Caco-2 (cell line): ENCODE data around the gene KIAA1586. TPM values are rescaled to one million over a fixed set of nuclear protein-coding genes. Genes with fewer than 3 reads are reported as not detected.

Source experiments
- BruUV-seq: library from RNA; stranded (reverse); fragments of 400-500 nt; replicated peaks from 2 replicates; lab custom pipeline; 2021; lab: Mats Ljungman, UMichigan
- CTCF ChIA-PET: fragments of 300-600 bp; sonication (Branson Sonifier 250); formaldehyde crosslinking; loops from one replicate; lab custom pipeline; 2022; ENCODE audit warnings: antibody characterized with exemption; lab: Charles Lee
- POLR2A ChIA-PET: fragments of 300-600 bp; sonication (Branson Sonifier 250); formaldehyde crosslinking; loops from one replicate; lab custom pipeline; 2022; ENCODE audit warnings: antibody characterized with exemption; lab: Charles Lee
- DNase-seq, 2 experiments: peaks; one replicate each; pipeline versions ENCODE4 v3.0.0 to v3.0.0-alpha.2; 2020 to 2022
- H3K27me3 ChIP-seq: replicated peaks from 2 replicates; pipeline ENCODE4 v1.6.0; 2011; ENCODE audit warnings: low read length; ENCODE audit not compliant: control insufficient read depth, insufficient read depth
- H3K36me3 ChIP-seq: 2 replicates; pipeline ENCODE4 v1.5.1; 2011; ENCODE audit warnings: low read length; ENCODE audit not compliant: control insufficient read depth, insufficient read depth
- H3K4me1 ChIP-seq: fragments of 250-450 bp; sonication (Bioruptor Pico); 2 replicates; pipeline ENCODE4 v1.5.1; 2020; ENCODE audit warnings: mild to moderate bottlenecking
- H3K4me3 ChIP-seq: 2 replicates; pipeline ENCODE4 v1.5.1; 2011; ENCODE audit warnings: low read depth, mild to moderate bottlenecking, control low read depth, low read length
- H3K9me3 ChIP-seq: fragments of 250-450 bp; sonication (Bioruptor Pico); 2 replicates; pipeline ENCODE4 v1.5.1; 2020; ENCODE audit warnings: mild to moderate bottlenecking, moderate library complexity
- H3K27ac Mint-ChIP-seq: one replicate; pipeline ENCODE4 v1.8.0; 2022; ENCODE audit warnings: mixed read lengths; ENCODE audit not compliant: unreplicated experiment
- H3K27me3 Mint-ChIP-seq: one replicate; pipeline ENCODE4 v1.8.0; 2022; ENCODE audit warnings: mixed read lengths; ENCODE audit not compliant: insufficient read depth, unreplicated experiment
- H3K36me3 Mint-ChIP-seq: one replicate; pipeline ENCODE4 v1.8.0; 2022; ENCODE audit warnings: mild to moderate bottlenecking, mixed read lengths; ENCODE audit not compliant: insufficient read depth, unreplicated experiment
- H3K4me1 Mint-ChIP-seq: one replicate; pipeline ENCODE4 v1.8.0; 2022; ENCODE audit warnings: low read depth, mixed read lengths; ENCODE audit not compliant: unreplicated experiment
- H3K4me3 Mint-ChIP-seq: one replicate; pipeline ENCODE4 v1.8.0; 2022; ENCODE audit warnings: mild to moderate bottlenecking, moderate library complexity, mixed read lengths; ENCODE audit not compliant: unreplicated experiment
- H3K9me3 Mint-ChIP-seq: one replicate; pipeline ENCODE4 v1.8.0; 2022; ENCODE audit warnings: mixed read lengths; ENCODE audit not compliant: unreplicated experiment
- intact Hi-C: fragments of 100-400 bp; cut with micrococcal nuclease; formaldehyde crosslinking; loops from one replicate; pipeline ENCODE4 v1.10.0; 2022; ENCODE audit not compliant: unreplicated experiment
- total RNA-seq: library from RNA; stranded (reverse); gene quantifications from 2 replicates; pipeline ENCODE4 v1.2.3, GENCODE V29; 2022
- TF ChIP-seq, protein P1 (sequence below), 2 experiments: fragments of 200-600 bp in 1 of 2; IDR thresholded peaks; 1 replicate in 1 of 2; 2 replicates in 1 of 2; pipeline versions ENCODE4 v1.5.1 to v1.8.0; 2011 to 2022; ENCODE audit warnings: antibody characterized with exemption in 1 of 2, control low read depth in 1 of 2, inconsistent platforms in 1 of 2, low read depth in 1 of 2, low read length in 1 of 2, mild to moderate bottlenecking in 1 of 2, moderate library complexity in 1 of 2; ENCODE audit not compliant: insufficient read depth in 1 of 2, severe bottlenecking in 1 of 2, unreplicated experiment in 1 of 2

Gene KIAA1586
- total RNA-seq, 1 experiment from 2014 or later = 12.9 TPM

GRCh38 chr6:57078531-57079207, 32.2 kb downstream of the KIAA1586 start:
- Mint-ChIP-seq H3K36me3 (no peaks in the 10 kb centered on the region), H3K27me3 (no peaks in the 10 kb centered on the region), H3K9me3 (no peaks in the 10 kb centered on the region), H3K4me1 (peaks cover 16% of the 10 kb centered on the region), H3K27ac (no peak overlapping the region), H3K4me3 (no peak overlapping the region)
- H3K4me1 ChIP-seq = peaks cover 7% of the 10 kb centered on the region
- no peak overlapping the region for H3K4me3 ChIP-seq
- no peaks in the 10 kb centered on the region for H3K36me3 ChIP-seq
- no TSS peak for BruUV-seq
- TF ChIP-seq, protein P1, sequence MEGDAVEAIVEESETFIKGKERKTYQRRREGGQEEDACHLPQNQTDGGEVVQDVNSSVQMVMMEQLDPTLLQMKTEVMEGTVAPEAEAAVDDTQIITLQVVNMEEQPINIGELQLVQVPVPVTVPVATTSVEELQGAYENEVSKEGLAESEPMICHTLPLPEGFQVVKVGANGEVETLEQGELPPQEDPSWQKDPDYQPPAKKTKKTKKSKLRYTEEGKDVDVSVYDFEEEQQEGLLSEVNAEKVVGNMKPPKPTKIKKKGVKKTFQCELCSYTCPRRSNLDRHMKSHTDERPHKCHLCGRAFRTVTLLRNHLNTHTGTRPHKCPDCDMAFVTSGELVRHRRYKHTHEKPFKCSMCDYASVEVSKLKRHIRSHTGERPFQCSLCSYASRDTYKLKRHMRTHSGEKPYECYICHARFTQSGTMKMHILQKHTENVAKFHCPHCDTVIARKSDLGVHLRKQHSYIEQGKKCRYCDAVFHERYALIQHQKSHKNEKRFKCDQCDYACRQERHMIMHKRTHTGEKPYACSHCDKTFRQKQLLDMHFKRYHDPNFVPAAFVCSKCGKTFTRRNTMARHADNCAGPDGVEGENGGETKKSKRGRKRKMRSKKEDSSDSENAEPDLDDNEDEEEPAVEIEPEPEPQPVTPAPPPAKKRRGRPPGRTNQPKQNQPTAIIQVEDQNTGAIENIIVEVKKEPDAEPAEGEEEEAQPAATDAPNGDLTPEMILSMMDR (IDR thresholded peaks at IDR 0.05; ENCODE audit: insufficient read depth in 1 of 2, low read depth in 1 of 2, low read length in 1 of 2, severe bottlenecking in 1 of 2, unreplicated experiment in 1 of 2) = no peak
- H3K27me3 ChIP-seq = no peaks in the 10 kb centered on the region
- intact Hi-C loops = no loop called here
- ChIA-PET POLR2A (no interaction called here), CTCF (no interaction called here)
- no peak for DNase-seq
- peaks cover 11% of the 10 kb centered on the region for H3K9me3 ChIP-seq

- TF ChIP-seq, protein P1 (IDR thresholded peaks at IDR 0.05; ENCODE audit: insufficient read depth in 1 of 2, low read depth in 1 of 2, low read length in 1 of 2, severe bottlenecking in 1 of 2, unreplicated experiment in 1 of 2) = no peak
- ChIA-PET POLR2A (no interaction called here), CTCF (no interaction called here)
- peaks cover 32% of the 10 kb centered on the region for H3K4me1 Mint-ChIP-seq
- peaks cover 31% of the 10 kb centered on the region for H3K4me1 ChIP-seq
- H3K27ac Mint-ChIP-seq = no peak overlapping the region
- H3K4me3 Mint-ChIP-seq = no peak overlapping the region
- no peaks in the 10 kb centered on the region for H3K36me3 ChIP-seq
- H3K9me3 ChIP-seq = no peaks in the 10 kb centered on the region
- no peak for DNase-seq
- no peak overlapping the region for H3K4me3 ChIP-seq
- H3K9me3 Mint-ChIP-seq = no peaks in the 10 kb centered on the region
- no peaks in the 10 kb centered on the region for H3K27me3 Mint-ChIP-seq
- no peaks in the 10 kb centered on the region for H3K27me3 ChIP-seq
- intact Hi-C loops = loop anchor here (5.0 kb wide), 1 partner anchor 38 kb away; the partner anchor contains the start of gene KIAA1586
- no peaks in the 10 kb centered on the region for H3K36me3 Mint-ChIP-seq
- BruUV-seq = no TSS peak
These were observed 39.0 kb downstream of the KIAA1586 start for GRCh38 chr6:57085471-57085870.

- Histone ChIP-seq H3K4me3 (no peak overlapping the region), H3K4me1 (peaks cover 35% of the 10 kb centered on the region), H3K27me3 (no peaks in the 10 kb centered on the region), H3K36me3 (no peaks in the 10 kb centered on the region), H3K9me3 (no peaks in the 10 kb centered on the region)
- ChIA-PET CTCF (no interaction called here), POLR2A (no interaction called here)
- Mint-ChIP-seq H3K4me1 (peaks cover 32% of the 10 kb centered on the region), H3K27ac (no peak overlapping the region), H3K27me3 (no peaks in the 10 kb centered on the region), H3K4me3 (no peak overlapping the region), H3K9me3 (no peaks in the 10 kb centered on the region), H3K36me3 (peaks cover 8% of the 10 kb centered on the region)
- BruUV-seq = no TSS peak
- DNase-seq = no peak
- intact Hi-C loops = loop anchor here (5.0 kb wide), 1 partner anchor 40 kb away; the partner anchor contains the start of gene KIAA1586
- TF ChIP-seq, protein P1 (IDR thresholded peaks at IDR 0.05; ENCODE audit: insufficient read depth in 1 of 2, low read depth in 1 of 2, low read length in 1 of 2, severe bottlenecking in 1 of 2, unreplicated experiment in 1 of 2) = no peak
These were observed 40.4 kb downstream of the KIAA1586 start for GRCh38 chr6:57086843-57087242.
